ENCODE data around the gene SEL1L.
"Not testable (repeated sequence)": the region's sequence is repeated elsewhere in the genome, so short reads cannot be mapped to it uniquely, and the experiment has no call there.

The SEL1L gene

DNA sequence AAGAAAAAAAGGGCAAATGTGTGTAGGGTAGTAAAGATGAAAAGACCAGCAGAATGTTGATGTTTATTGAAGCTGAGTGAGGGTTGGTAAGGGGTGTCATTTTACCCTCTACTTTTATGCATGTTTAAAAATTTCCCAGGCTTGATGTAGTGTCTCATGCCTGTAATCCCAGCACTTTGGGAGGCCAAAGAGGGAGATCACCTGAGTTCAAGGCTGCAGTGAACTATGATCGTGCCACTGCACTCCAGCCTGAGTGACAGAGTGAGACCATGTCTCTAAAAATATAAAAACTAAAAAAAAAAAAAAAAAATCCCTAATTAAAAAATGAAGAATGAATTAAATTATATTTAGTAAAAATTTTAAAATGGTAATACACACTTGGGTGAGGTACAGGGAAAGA, 8.5 kb downstream of the SEL1L start:
- DNase-seq (ENCODE audit: low read depth in 2 of 2): no peak

GRCh38 chr14:81523616-81524015, 10.0 kb downstream of the SEL1L start:
- DNase-seq (ENCODE audit: low read depth in 2 of 2): no peak

DNA sequence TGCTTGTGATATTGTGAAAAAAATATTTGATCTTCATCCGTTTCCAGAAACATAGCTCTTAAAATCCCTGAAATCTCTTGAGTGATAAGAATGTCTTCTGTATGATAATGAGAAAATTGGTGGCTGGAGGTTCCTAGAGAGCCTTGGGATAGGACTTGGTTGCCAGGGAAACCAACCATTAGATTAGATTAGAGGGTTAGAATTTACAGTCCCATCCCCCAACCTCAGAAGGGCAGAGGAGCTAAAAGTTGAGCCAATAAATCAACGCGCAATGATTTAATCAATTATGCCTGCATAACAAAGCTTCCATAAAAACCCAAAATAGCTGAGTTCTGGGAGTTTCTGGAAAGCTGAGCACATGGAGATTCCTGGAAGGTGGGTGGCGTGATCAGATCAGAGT, 10.6 kb downstream of the SEL1L start:
- DNase-seq (ENCODE audit: low read depth in 2 of 2): no peak

GRCh38 chr14:81521356-81521755, 12.3 kb downstream of the SEL1L start:
- DNase-seq (ENCODE audit: low read depth in 2 of 2): no peak

GRCh38 chr14:81519200-81520011, 14.2 kb downstream of the SEL1L start:
- no peak for DNase-seq (ENCODE audit: low read depth in 2 of 2)

DNA sequence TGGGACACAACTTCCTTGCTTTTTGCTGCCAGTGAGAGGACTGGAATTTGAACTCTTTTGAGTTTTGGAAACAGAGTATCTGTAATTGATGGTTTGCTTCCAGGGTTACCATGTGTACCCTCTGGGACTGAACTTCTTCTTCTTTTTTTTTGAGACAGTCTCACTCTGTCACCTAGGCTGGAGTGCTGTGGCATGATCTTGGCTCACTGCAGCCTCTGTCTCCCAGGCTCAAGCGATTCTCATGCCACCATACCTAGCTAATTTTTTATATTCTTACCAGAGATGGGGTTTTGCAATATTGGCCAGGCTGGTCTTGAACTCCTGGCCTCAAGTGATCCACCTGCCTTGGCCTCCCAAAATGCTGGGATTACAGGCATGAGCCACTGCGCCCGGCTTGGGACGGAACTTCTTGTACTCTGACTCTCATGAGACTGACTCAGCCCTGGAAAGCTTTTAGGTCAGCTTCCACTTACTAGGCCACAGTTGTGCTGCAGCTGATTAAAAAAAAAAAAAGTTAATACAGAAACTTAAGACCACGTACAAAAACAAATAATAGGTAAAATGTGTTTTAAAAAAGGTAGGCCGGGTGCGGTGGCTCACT, 15.8 kb downstream of the SEL1L start:
- no peak for DNase-seq (ENCODE audit: low read depth in 2 of 2)

DNA sequence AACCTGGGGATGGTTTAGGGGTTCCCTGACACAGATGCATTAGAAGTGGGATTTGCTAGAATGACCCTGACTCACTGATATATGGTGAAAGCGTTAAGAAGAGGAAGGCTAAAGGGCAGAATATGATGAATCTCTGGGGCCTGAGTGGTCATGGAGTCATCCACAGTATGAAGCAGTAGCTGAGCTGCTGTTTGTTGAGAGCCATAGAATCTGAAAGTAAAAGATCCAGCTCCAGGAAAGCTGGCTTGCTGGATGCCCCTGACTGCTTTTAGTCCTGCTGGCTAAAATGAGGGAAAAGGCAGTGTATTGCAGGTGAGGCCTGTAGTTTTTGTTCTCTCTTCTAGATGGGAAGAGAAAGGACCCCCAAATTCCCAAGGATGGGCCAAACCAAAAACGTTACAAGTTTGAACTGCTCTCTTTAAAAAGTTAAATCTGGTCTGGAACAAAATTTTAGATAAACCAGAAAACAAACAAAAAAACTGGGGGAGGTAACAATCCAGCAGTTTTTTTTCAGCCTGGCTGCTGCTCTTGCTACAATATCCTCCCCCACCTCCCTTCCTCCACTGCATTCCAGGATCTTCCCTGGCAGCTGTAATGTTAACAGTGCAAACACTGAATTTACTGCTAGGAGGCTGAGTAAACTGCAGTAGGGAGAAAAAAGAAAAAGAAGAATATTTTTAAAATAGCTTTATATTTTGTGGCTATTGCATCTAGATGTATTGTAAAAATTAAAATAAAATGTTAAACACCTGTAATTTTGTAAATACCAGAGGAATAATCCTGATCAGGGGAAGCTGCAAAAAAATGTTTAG, 16.5 kb downstream of the SEL1L start:
- DNase-seq (ENCODE audit: low read depth in 2 of 2): no peak

DNA sequence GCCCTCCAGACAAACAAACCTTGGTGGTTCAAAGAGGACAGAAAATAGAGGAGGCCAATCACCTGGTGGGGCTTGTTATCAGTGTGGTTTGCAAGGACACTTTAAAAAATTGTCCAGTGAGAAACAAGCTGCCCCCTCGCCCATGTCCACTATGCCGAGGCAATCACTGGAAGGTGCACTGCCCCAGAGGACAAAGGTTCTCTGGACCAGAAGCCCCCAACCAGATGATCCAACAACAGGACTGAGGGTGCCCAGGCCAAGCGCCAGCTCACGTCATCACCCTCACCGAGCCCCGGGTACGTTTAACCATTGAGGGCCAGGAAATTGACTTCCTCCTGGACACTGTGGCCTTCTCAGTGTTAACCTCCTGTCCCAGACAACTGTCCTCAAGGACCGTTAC, 17.7 kb downstream of the SEL1L start:
- not testable (repeated sequence) for DNase-seq (ENCODE audit: low read depth in 2 of 2)

DNA sequence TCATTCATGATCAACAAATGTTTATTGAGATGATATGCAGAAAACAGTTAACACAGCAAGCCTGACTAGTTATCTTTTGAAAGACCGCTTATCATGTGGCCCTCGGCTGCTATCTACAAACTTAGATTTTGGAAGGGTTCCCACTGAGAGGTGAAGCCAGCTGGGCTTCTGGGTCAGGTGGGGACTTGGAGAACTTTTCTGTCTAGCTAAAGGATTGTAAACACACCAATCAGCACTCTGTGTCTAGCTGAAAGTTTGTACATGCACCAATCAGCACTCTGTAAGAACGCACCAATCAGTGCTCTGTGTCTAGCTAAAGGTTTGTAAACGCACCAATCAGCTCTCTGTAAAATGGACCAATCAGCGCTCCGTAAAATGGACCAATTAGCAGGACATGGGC, 20.8 kb downstream of the SEL1L start:
- DNase-seq (ENCODE audit: low read depth in 2 of 2): not testable (repeated sequence)

DNA sequence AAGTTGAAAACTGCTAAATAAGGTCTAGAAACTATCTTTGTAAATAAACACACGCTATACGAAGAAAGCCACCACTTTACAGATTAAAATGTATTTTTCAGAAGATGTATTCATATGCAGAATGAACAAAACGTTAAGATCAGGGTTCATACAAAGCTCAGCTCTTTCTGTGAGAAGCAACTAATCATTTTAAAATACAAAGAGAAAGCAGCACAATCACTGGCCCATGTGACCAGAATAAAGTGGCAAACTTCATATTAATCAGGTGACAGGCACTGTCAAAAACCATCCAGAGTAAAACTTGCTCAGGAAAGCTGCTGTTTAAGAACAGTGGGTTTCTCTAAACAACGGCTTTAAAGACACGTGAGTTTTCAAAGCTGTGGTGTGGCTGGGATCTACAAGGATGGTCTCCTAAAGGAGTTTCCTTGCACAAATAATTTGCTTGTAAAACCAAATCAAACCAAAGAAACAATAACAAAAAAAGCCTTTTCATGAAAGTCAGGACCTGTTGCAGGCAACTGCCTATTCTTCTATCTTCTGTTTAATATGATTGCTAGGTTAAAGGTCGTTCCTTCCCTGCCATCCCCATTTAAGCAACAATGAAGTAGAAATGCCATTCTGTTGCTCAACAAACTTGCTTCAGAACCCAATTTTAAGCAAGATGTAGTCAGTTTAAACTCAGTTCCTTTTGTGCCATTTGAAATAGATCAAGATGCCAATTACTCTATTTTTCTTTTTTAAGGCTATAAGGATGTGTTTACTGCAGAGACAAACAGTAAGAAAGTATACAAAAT, 22.3 kb downstream of the SEL1L start:
- no peak for DNase-seq (ENCODE audit: low read depth in 2 of 2)

DNA sequence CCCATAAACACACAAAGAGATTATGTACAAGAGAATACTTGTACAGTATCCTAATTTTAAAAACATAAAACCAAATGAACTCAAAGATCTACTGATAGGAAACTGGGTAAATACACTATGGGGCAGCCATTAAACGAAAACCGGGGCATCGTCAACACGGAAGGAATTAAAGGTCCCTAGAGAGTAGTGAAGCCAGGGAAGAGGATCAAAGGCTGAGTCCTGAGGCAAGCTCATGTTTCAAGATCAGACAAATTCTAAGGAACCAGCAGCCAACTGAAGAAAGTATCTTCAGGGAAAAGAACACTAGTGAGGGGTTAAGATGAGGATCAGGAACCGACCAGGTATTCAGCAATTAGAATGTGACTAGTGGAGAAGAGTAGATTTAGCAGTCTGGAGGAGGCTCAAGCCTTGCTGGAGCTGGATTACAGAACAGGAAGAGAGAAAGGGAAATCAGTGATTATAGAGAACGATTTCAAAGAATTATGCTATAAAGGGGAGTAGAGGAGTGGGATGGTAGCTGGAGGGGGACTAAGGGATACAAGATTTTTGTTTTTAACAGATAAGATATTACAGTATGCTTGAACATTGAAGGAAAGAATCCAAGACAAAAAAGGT, 23.7 kb downstream of the SEL1L start:
- no peak for DNase-seq (ENCODE audit: low read depth in 2 of 2)

GRCh38 chr14:81509321-81509720, 24.3 kb downstream of the SEL1L start:
- no peak for DNase-seq (ENCODE audit: low read depth in 2 of 2)

DNA sequence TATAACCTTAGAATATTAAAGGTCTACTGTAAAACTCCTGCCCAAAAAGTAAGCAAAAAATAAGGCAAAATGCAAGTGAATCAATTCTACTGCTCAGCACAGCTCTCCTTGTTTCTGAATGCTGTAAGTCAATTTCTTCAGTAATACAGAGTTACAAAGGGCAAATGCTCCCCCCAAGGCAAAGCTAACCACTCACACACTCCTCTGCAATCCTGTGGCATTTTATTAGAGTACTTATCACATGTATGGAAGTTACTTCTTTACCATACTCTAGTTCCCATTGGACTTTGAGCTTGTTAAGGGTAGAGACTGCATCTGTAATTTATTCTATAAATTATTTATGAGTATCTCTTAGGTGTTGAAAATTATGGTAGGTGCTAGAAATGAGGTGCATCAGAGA, 27.2 kb downstream of the SEL1L start:
- no peak for DNase-seq (ENCODE audit: low read depth in 2 of 2)

DNA sequence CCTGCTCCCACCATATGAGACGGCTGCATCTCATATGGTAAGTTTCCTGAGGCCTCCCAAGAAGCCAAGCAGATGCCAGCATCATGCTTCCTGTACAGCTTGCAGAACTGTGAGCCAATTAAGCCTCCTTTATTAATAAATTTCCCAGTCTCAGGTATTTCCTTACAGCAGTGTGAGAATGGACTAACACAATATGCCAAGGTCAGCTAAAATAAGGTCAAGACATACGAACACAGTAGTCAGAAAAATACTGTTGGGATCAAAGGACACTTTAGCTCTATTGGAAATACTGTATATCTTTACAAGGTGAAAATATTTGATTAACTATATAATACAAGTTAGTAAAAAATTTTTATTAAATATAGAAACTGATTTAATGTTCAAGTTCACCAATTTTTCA, 28.8 kb downstream of the SEL1L start:
- no peak for DNase-seq (ENCODE audit: low read depth in 2 of 2)

GRCh38 chr14:81485781-81486180, 47.9 kb downstream of the SEL1L start:
- no peak for DNase-seq (ENCODE audit: low read depth in 2 of 2)

GRCh38 chr14:81485372-81485771, 48.3 kb downstream of the SEL1L start:
- DNase-seq (ENCODE audit: low read depth in 2 of 2): no peak

DNA sequence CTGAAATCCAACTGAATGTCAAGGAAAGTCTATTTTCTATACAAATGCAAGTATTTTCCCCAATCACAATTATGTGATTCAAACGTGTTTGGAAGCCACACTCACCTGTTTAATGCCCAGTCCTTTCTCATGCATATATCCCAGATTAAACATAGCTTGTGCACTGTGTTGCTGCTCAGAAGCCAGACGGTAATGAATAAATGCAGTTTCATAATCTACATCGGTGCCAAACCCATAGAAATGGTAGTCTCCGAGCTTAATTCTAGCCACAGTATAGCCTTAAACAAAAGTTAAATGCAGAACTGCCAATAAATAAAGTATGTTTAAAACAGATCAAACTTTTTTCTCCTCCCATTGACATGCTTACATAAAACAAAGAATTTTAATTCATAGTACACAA, 49.5 kb downstream of the SEL1L start:
- no peak for DNase-seq (ENCODE audit: low read depth in 2 of 2)

DNA sequence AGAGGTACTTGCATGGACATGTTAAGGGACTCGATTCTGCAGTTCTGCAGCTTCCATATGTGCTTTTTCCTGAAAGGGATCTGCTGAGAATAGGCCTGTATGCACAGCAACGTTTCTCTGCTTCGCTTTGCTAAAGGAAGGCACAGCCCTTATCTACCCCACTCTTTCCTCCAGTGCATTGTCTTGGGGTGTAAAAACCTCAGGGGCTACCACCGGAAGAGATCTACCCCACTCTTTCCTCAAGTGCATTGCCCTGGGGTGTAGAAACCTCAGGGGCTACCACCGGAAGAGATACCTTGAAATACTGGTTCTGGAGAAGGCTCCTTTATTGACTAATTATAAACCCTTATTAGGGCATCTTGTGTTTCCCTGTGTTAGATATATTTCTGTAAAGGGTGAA, 52.9 kb downstream of the SEL1L start:
- no peak for DNase-seq (ENCODE audit: low read depth in 2 of 2)

DNA sequence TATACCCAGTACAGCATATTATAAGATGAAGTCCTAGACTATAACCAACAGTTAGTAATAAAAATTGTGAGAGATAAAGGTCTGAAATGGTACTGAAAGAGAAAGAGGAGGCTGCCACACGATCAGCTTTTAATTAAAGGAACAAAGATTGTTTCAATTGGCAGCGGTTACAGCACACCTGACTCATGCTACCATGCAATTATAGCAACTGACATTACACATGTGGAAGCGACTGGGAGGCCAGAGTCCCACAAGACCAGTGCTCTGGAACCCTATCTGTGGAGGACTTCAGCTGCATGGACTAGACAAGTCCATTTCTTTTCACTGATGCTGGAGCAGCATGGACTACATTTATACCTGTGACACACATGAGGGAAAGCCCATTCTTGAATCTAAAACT, 55.2 kb downstream of the SEL1L start:
- DNase-seq (ENCODE audit: low read depth in 2 of 2): no peak

GRCh38 chr14:81476816-81477215, 56.8 kb downstream of the SEL1L start:
- no peak for DNase-seq (ENCODE audit: low read depth in 2 of 2)

- no peak for DNase-seq (ENCODE audit: low read depth in 2 of 2)
Observed at GRCh38 chr14:81474685-81475324, 58.8 kb downstream of the SEL1L start.

All from stimulated activated CD8-positive, alpha-beta memory T cell treated with anti-CD3 and anti-CD28 coated beads, Interleukin-15, amount 100 ng/mL, for 4 hours (primary cell).